ENCODE data around the gene ELAVL3. TPM values are rescaled to one million over a fixed set of nuclear protein-coding genes. Genes with fewer than 3 reads are reported as not detected.

Gene ELAVL3
- total and polyA plus RNA-seq, 2 of the 8 experiments (the other 6 are each of a cell fraction or from before 2014, with no cell fraction given), result 0.80 to 1.0 TPM

DNA sequence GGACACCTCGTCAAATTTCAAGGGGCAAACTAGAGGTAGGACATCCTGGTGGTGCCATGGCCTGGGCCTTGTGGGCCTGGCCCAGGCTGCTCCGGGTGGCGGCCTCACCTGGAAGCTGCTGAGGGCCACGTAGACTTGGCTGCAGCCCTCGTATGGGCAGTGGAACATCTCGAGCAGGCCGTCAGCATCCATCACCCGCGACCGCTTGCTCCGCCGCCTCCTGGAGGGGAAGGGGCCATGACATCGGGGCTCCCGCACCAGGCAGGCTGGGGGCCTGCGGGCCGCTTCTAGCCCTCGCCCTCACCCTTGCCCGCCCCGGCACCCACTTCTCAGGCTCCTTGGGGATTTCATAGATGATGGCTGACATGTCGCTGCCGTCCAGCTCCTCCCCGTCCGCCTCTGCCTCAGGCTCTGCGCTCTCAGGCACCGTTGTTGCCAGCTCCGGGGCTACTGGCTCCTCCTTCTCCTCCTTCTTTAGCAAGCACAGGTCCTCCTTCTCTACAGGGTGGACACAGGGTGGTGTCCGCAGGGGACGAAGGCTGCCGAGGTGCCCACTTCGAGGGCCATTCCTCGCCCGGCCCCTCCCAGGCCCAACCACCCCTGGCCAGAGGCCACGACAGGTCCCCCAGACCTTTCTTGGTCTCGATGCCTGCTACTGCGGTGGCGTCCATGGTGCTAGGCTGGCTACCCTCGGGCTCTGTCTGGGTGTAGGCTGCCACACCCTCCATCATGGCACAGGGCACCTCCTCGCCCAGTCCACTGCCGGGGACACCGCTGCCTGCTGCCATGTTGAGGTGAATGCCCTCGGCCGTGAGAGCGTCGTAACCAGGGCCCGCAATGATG is 6.0 kb upstream of the ELAVL3 start:
- Histone ChIP-seq H3K79me1 (ENCODE audit: low read depth, low read length) (no peaks in the 10 kb centered on the region), H3K4me3 (ENCODE audit: extremely low read depth in 1 of 4, insufficient read depth in 2 of 4, low read depth in 3 of 4, low read length in 4 of 4) (no peak overlapping the region), H3K9me3 (ENCODE audit: insufficient read depth in 2 of 2, low read depth in 1 of 2, low read length in 1 of 2) (no peaks in the 10 kb centered on the region), H2BK15ac (ENCODE audit: low read length) (no peak overlapping the region), H4K91ac (replicated peaks; ENCODE audit: insufficient read length, low read length) (no peak overlapping the region), H3K27ac (ENCODE audit: low read depth, low read length) (no peak overlapping the region), H3K23me2 (ENCODE audit: low read depth, low read length) (no peaks in the 10 kb centered on the region; the same call in 1 of the 2 replicates), H3K4me2 (ENCODE audit: insufficient read depth in 1 of 2, low read depth in 2 of 2, low read length in 2 of 2) (no peak overlapping the region), H3K18ac (ENCODE audit: extremely low read depth, low read length) (no peak overlapping the region), H3K9ac (replicated peaks in 1 of 4; ENCODE audit: extremely low read depth in 1 of 4, low read depth in 3 of 4, low read length in 3 of 4) (no peak overlapping the region; a peak in 1 of 7 replicates), H2BK20ac (ENCODE audit: low read length) (no peak overlapping the region), H3K27me3 (replicated peaks in 1 of 4; ENCODE audit: control insufficient read depth in 3 of 4, extremely low read depth in 1 of 4, insufficient read depth in 3 of 4, low read length in 3 of 4) (peaks cover 0 to 3% (median under 1%) of the 10 kb centered on the region in 4 experiments; a peak in 3 of 7 replicates), H3K56ac (replicated peaks; ENCODE audit: insufficient read length, low read depth, low read length) (no peak overlapping the region), H3K4me1 (replicated peaks in 1 of 4; ENCODE audit: control insufficient read depth in 3 of 4, insufficient read depth in 4 of 4, low read length in 3 of 4) (peaks cover 0 to 4% (median 1%) of the 10 kb centered on the region in 4 experiments; a peak in 4 of 7 replicates), H3K23ac (ENCODE audit: insufficient read length) (no peak overlapping the region), H2AFZ (ENCODE audit: low read length) (no peak overlapping the region), H3K4ac (replicated peaks; ENCODE audit: insufficient read length, low read depth, low read length) (no peak overlapping the region), H4K5ac (ENCODE audit: insufficient read length, low read depth, low read length) (no peak overlapping the region), H2BK5ac (ENCODE audit: low read depth, low read length) (no peak overlapping the region; the same call in 1 of the 2 replicates), H3K36me3 (ENCODE audit: control insufficient read depth in 2 of 4, insufficient read depth in 4 of 4, low read length in 3 of 4) (no peaks in the 10 kb centered on the region; a peak in 1 of 8 replicates), H3K14ac (ENCODE audit: insufficient read length) (no peak overlapping the region), H3K79me2 (ENCODE audit: control insufficient read depth in 1 of 2, insufficient read depth in 2 of 2, low read length in 2 of 2) (no peaks in the 10 kb centered on the region), H2BK12ac (ENCODE audit: low read depth, low read length) (no peak overlapping the region), H2BK120ac (replicated peaks; ENCODE audit: low read depth, low read length) (no peak overlapping the region), H4K20me1 (replicated peaks in 1 of 2; ENCODE audit: control insufficient read depth in 1 of 2, insufficient read depth in 2 of 2, low read length in 2 of 2) (peaks cover 2 to 3% of the 10 kb centered on the region in 2 experiments), H2AK5ac (ENCODE audit: low read depth, low read length) (no peak overlapping the region), H4K8ac (ENCODE audit: extremely low read depth, insufficient read depth, low read length) (peak overlapping the region; percentile 63; the same call in 1 of the 2 replicates)
- ChIA-PET CTCF (ENCODE audit: partially characterized antibody) (interaction anchor here (1.1 to 6.4 kb wide), 3 partner anchors 9 to 65 kb away, joined by 3 to 37 read pairs (median 4); no protein-coding TSS in a partner anchor), POLR2A (ENCODE audit: partially characterized antibody) (interaction anchor here (0.5 kb wide), 1 partner anchor 194 kb away, joined by 3 read pairs; no protein-coding TSS in a partner anchor)
- FAIRE-seq (no peak), DNase-seq (ENCODE audit: low read depth in 1 of 2, low spot score in 2 of 2) (no peak)
- WGBS, 2 experiments (ENCODE audit: extremely low coverage in 1 of 2, insufficient coverage in 1 of 2, insufficient read length in 1 of 2, insufficient replicate concordance in 2 of 2, low coverage in 1 of 2, low lambda C conversion rate in 2 of 2, missing lambda C conversion rate in 1 of 2), result 94% methylated on average over 40 of the region's 45 CpGs; no CpG with 5 or more reads in 1 of the 2 experiments
- no peak for TF ChIP-seq POLR2AphosphoS5 (IDR thresholded peaks at IDR 0.05; ENCODE audit: low read depth, low read length)
- no peak for TF ChIP-seq CEBPB (IDR thresholded peaks at IDR 0.05; ENCODE audit: low read depth, low read length)
- TF ChIP-seq, protein P1, sequence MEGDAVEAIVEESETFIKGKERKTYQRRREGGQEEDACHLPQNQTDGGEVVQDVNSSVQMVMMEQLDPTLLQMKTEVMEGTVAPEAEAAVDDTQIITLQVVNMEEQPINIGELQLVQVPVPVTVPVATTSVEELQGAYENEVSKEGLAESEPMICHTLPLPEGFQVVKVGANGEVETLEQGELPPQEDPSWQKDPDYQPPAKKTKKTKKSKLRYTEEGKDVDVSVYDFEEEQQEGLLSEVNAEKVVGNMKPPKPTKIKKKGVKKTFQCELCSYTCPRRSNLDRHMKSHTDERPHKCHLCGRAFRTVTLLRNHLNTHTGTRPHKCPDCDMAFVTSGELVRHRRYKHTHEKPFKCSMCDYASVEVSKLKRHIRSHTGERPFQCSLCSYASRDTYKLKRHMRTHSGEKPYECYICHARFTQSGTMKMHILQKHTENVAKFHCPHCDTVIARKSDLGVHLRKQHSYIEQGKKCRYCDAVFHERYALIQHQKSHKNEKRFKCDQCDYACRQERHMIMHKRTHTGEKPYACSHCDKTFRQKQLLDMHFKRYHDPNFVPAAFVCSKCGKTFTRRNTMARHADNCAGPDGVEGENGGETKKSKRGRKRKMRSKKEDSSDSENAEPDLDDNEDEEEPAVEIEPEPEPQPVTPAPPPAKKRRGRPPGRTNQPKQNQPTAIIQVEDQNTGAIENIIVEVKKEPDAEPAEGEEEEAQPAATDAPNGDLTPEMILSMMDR (IDR thresholded peaks at IDR 0.05; ENCODE audit: control extremely low read depth in 1 of 3, insufficient read depth in 1 of 3, low read depth in 1 of 3, low read length in 3 of 3), result no peak
- no peak for TF ChIP-seq GTF2F1 (IDR thresholded peaks at IDR 0.05; ENCODE audit: borderline replicate concordance, low read depth, low read length)
- TF ChIP-seq EZH2 (IDR thresholded peaks at IDR 0.05; ENCODE audit: low read depth, low read length, severe bottlenecking), result no peak
- TF ChIP-seq CHD1 (IDR thresholded peaks at IDR 0.05; ENCODE audit: low read depth, low read length), result no peak
- no peak for TF ChIP-seq KDM1A (IDR thresholded peaks at IDR 0.05; ENCODE audit: borderline replicate concordance, low read length)
- TF ChIP-seq SP4 (IDR thresholded peaks at IDR 0.05; ENCODE audit: low read length), result no peak
- no peak for TF ChIP-seq SIN3A (conservative IDR thresholded peaks at IDR 0.05 in 1 of 2, IDR thresholded peaks at IDR 0.05 in 1 of 2; ENCODE audit: low read depth in 1 of 2, low read length in 2 of 2)
